ENCODE results near the gene BUB3.

BUB3 gene

DNA sequence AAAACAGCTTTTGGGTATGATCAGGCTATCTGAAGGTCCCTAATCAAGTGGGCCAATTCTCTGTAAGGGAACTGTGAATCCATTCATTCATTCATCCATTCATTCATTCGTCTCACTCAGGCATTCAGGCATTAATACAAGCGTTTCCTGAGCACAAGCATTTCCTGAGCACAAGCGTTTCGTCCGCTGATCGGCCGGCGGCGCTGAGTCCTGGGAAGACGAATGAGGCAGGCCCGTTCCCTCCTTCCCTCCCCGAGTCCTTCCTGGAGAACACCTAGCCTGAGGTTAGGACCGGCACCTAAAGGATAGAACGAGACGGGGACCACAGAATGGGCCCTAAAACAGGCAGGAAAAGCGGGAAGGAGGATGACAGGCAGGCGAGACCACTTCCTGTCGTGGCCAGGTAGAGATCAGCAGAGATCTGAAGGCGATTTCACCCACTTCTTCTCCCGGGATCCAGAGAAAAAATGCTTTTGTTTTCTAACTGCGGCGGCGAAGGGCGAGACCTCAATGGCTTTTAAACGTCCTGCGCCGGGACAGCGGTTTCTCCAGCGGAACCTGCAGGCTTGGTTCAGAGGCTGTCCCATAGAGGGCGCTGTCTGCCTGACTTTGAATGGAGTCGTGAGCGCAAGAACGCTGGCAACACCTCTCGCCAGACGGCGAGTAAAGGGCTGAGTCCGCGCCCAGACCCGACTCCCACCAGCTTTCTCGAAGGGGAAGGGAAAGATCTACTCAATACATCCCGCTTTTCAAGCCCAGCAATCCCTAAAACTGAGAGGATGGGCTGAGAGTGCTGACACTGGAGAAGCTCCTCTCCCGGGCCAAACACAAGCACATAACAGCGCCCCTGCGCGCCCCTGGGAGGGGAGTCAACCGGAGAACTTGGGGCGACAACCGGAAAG, 21.4 kb upstream of the BUB3 start:
- TF ChIP-seq, protein P1, sequence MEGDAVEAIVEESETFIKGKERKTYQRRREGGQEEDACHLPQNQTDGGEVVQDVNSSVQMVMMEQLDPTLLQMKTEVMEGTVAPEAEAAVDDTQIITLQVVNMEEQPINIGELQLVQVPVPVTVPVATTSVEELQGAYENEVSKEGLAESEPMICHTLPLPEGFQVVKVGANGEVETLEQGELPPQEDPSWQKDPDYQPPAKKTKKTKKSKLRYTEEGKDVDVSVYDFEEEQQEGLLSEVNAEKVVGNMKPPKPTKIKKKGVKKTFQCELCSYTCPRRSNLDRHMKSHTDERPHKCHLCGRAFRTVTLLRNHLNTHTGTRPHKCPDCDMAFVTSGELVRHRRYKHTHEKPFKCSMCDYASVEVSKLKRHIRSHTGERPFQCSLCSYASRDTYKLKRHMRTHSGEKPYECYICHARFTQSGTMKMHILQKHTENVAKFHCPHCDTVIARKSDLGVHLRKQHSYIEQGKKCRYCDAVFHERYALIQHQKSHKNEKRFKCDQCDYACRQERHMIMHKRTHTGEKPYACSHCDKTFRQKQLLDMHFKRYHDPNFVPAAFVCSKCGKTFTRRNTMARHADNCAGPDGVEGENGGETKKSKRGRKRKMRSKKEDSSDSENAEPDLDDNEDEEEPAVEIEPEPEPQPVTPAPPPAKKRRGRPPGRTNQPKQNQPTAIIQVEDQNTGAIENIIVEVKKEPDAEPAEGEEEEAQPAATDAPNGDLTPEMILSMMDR (IDR thresholded peaks at IDR 0.05; ENCODE audit: low read length, missing control alignments), result peak; percentile 88
- DNase-seq (ENCODE audit: low read depth), result peak; percentile 88
- peak overlapping the region; percentile 34 for H3K4me3 ChIP-seq (replicated peaks; ENCODE audit: low read depth, low read length)

DNA sequence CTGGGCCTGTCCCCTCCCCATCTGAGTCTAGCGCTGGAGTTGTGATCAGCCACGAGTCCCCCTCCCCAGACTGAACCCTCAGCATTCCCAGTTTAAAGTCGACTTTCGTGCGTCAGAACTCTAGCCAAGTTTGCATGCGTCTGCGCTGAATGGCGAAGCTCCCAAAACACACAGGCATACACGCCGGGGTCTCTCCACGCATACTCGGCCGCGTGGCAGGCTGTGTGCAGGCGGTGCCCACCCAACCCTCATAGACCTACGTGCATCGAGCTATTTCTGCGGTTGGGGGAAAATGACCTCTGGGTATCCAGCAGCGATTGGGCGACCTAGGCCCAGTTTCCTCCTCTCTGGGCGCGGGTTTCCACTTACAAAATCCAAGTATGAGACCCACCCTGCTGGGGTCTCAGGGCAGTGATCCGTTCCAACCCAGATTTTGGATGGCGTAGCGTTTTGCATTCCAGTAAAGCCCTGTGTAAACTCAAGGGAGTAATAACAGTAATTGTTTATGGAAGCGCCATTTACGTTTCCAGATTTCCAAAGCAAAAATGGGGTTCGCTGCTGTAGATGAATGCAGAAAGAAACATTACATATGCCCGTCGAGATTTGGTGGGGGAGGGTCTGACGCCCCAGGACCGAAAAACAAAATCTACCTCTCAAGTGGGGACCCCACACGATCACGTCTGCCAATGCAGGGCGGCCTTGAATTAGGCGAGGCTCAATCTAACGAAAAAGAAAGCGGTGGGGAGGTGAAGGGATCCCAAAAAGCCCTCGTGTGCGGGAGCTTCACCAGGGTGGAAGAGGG, 20.5 kb upstream of the BUB3 start:
- no peak overlapping the region for H3K4me3 ChIP-seq (replicated peaks; ENCODE audit: low read depth, low read length)
- DNase-seq (ENCODE audit: low read depth), result no peak
- TF ChIP-seq, protein P1 (IDR thresholded peaks at IDR 0.05; ENCODE audit: low read length, missing control alignments), result no peak

DNA sequence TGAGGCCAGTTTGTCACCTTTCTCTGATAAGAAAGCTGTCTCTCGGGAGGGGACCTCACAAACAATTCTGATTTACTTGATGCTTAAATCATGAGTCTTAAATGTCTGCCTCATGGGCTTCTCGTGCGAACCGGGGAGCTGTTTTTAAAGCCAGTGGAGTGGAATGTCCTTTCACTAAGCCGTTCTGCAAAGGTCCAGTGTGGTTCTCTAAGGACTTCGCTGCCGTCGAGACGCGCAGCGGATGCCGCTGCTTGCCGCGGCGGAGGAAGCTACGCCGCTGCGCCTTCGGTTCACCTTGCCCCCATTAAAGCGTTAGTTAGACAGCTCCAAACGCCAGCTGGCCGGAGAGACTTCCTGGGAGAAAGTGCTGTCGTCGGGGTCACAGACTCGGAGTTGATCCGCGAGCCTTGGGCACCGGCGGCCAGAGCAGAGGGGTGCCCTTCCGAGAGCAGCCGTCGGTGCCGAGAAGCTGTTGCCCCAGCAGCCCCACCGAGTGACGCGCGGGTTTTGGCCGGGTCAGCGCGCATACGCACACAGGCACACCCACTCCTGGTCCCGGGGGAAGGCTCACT, 19.8 kb upstream of the BUB3 start:
- no peak for DNase-seq (ENCODE audit: low read depth)
- no peak overlapping the region for H3K4me3 ChIP-seq (replicated peaks; ENCODE audit: low read depth, low read length)
- TF ChIP-seq, protein P1 (IDR thresholded peaks at IDR 0.05; ENCODE audit: low read length, missing control alignments), result no peak

DNA sequence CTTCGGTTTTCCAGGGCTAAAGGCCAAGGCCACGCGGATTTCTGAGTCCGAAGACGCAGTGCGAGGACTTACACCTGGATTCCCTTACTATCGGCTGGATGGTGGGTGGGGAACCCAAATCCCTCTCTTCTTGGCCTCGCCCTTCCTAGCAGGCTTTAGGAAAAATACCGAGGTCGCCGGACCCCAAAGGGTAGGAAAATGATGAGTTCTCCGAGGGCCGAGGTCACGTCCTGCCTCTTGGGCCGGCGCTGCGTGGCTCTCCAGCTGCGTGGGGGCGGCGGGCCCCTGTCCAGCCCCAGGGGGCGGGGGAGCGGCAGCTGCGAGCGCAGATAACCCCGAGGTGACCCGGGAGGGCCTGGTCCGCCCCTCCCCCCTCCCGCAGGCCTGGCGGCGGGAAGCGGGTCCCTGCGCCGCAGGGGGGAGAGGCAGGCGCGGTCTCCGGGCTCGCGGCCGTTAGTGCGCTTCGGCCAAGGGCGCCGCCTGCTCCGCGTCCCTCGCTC, 19.2 kb upstream of the BUB3 start:
- TF ChIP-seq, protein P1 (IDR thresholded peaks at IDR 0.05; ENCODE audit: low read length, missing control alignments), result no peak
- no peak for DNase-seq (ENCODE audit: low read depth)
- H3K4me3 ChIP-seq (replicated peaks; ENCODE audit: low read depth, low read length), result peak overlapping the region; percentile 12

DNA sequence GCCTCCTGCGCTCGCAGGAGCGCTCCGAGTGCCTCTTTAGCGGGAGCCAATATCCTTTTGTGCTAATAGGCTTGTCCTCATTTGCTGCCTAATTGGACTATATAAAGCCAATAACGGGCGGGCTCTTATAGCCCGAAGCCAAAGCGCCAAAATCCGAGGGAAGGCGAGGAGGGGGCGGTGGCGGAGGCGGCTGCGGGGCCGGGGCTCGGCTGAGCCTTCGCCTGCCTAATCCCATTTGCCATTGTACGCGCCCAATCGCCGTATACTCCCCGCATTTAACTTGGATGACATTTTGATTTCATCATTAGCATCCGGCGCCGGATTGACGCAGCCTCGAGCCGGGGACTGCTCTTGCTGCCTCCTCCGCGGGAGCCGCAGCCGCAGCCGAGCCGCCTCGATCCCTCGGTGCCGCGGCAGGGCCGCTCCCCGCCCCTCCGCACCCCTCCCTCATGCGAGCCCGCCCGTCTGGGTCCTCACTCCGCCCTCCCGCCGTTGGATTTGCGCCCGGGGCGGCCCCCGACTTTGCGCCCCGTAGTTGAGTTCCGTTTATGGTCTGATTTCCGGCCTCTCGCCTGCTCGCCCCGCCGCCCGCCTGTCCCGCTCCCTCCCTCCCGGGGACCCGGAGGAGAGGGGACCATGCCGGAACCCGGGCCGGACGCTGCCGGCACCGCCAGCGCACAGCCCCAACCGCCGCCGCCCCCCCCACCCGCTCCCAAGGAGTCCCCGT, 18.6 kb upstream of the BUB3 start, which contains the start of gene HMX3:
Gene HMX3 (plus strand): TSS at position 556 of the 727 bp plus-strand sequence. CDS start 81 bp downstream, at position 637.
- H3K4me3 ChIP-seq (replicated peaks; ENCODE audit: low read depth, low read length), result peak within 1 kb of the TSS; percentile 22
- TF ChIP-seq, protein P1 (IDR thresholded peaks at IDR 0.05; ENCODE audit: low read length, missing control alignments), result no peak
- peak; percentile 55 for DNase-seq (ENCODE audit: low read depth)

DNA sequence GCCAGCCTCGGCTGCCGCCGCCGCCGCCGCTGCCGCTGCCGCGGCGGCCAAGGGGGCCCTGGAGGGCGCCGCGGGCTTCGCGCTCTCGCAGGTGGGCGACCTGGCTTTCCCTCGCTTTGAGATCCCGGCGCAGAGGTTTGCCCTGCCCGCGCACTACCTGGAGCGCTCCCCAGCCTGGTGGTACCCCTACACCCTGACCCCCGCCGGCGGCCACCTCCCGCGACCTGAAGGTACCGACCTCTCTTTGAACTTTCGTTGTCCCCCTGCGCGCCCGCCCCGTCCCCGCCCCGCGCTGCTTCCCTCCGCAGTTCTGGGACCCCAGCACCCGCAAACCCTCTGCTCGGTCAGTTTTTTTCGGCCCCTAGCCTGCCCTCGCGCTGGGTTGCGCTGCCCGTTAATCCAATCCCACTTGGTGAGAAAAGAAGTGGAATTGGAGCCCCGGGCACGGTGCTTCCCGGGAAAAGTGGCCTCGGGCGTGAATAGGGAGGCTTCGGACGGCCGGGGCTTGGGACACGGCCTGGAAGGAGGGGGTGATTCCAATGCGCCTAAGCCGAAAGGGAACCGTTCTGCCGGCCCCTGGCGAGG, 17.9 kb upstream of the BUB3 start:
- TF ChIP-seq, protein P1 (IDR thresholded peaks at IDR 0.05; ENCODE audit: low read length, missing control alignments), result no peak
- H3K4me3 ChIP-seq (replicated peaks; ENCODE audit: low read depth, low read length), result no peak overlapping the region
- no peak for DNase-seq (ENCODE audit: low read depth)
